Smooth muscle cell of bladder (primary cell): ENCODE measurements around the gene C1QTNF8. TPM values are rescaled to one million over a fixed set of nuclear protein-coding genes. Genes with fewer than 3 reads are reported as not detected.

ENCODE experiments used
- total RNA-seq: library from RNA; depleted of rRNA; stranded (reverse); fragments of >200 nt; gene quantifications from 2 replicates; pipeline ENCODE4 v1.2.3, GENCODE V29; 2014

The C1QTNF8 gene
- total RNA-seq: not detected in 2 replicates

GRCh38 chr16:1096169-1097082, at the start of gene C1QTNF8:
TSS of gene C1QTNF8 (minus strand) at chr16:1096244. CDS start at chr16:1094922, 1,322 bp downstream.

GRCh38 chr16:1072526-1073261, 23.4 kb downstream of the C1QTNF8 start, which contains the start of gene SSTR5:
TSS of gene SSTR5 (plus strand) at chr16:1072747. CDS start at chr16:1078869, 6,122 bp downstream.

Other genes with a start within 250 kb of the C1QTNF8 start
- 12.3 and 12.9 TPM in 2 replicates for gene LMF1, start 125.3 kb downstream of the C1QTNF8 start, total RNA-seq
- gene SOX8, start 114.5 kb downstream of the C1QTNF8 start, total RNA-seq: under 0.01 TPM in 2 replicates
- not detected in 2 replicates for gene SSTR5, start 23.5 kb downstream of the C1QTNF8 start, total RNA-seq
- 1.3 and 1.4 TPM in 2 replicates for gene CACNA1H, start 56.9 kb upstream of the C1QTNF8 start, total RNA-seq
- gene TPSG1, start 129.0 kb upstream of the C1QTNF8 start, total RNA-seq: not detected in 2 replicates
- gene TPSB2, start 133.9 kb upstream of the C1QTNF8 start, total RNA-seq: not detected in 2 replicates
- gene TPSAB1, start 144.5 kb upstream of the C1QTNF8 start, total RNA-seq: not detected in 2 replicates
- gene TPSD1, start 159.8 kb upstream of the C1QTNF8 start, total RNA-seq: not detected in 2 replicates
- gene UBE2I, start 213.4 kb upstream of the C1QTNF8 start, total RNA-seq: 30.3 and 45.2 TPM in 2 replicates
- gene BAIAP3, start 237.4 kb upstream of the C1QTNF8 start, total RNA-seq: 0.28 TPM in 2 replicates